Kidney capillary endothelial cell (primary cell): ENCODE results near the gene ASTN2.
"Not testable (repeated sequence)": the region's sequence is repeated elsewhere in the genome, so short reads cannot be mapped to it uniquely, and the experiment has no call there.

Experiments used
- DNase-seq: peaks from one replicate; pipeline ENCODE4 v3.0.0-alpha.2; 2018; ENCODE audit warnings: low spot score

ASTN2 gene

DNA sequence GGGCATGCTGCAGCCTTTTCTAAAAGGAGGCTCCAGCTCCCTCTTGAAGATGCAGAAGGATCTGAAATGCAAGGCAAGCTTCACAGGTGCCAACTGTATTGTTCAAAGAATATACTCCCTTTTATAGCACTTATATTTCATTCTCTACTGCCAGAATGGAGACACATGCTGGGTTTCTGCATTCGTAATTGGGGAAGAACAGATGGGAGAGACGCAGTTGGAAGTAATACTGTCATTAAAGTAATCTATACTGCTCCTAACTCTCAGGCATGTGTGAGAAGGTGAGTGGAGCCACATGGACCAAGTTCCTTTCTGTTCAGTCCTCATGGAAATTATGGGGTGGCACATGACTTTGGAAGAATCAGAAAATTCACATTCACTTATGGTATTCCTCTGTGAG lies 501.3 kb downstream of the ASTN2 start:
- no peak for DNase-seq

DNA sequence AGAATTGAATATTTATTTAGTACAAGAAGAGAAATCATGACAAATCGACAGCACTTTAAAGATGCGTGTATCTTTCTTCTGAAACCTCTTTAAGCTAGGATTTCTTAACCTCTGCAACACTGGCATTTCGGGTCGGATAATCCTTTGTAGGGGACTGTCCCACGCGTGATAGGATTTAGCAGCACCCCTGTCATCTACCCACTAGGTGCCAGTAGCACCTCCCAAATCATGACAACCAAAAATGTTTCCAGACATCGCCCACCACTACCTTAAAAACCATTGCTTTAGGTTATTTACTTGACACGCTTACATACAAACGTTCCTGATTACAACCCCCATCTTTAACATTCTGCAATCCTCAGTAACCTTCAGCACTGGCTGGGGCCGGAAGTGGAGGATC lies 504.7 kb downstream of the ASTN2 start:
- no peak for DNase-seq

DNA sequence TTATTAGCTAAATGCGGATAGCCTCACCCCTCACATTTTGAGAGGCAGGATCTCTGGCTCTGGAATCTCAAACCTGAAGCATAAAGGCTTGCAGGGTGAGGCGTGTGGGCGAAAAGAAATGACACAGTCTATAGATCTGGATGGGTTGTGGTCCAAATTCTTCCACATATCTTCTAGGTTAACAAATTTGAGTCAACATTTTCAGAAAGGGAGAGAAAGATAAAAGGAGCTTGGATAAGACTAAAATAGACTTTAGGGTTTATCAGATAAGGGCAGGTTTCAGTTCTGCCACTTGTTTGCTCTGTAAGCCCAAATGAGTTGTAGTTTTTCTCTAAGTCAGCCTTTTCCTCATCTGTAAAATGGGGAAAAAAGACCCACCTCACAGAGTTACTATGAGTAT lies 506.9 kb downstream of the ASTN2 start:
- no peak for DNase-seq

DNA sequence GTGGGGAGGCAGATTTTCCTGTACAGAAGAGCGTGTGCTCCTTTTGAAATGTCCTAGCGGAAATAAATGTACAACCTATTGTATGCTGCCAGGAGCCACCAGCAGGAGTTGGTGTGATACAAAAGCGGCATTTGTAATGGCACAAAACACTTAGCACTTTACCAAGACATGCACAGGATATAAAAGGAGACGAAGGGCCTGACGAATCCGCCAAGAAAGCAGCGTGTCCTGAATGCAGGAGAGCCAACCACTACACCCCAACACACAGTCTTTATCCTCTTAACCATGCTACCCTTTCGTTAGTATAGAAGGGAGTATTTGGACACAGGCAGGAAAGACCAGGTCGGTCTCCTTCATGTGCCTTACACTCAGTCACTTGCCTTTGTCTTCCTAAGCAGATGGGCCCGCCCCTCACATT lies 509.7 kb downstream of the ASTN2 start:
- no peak for DNase-seq

DNA sequence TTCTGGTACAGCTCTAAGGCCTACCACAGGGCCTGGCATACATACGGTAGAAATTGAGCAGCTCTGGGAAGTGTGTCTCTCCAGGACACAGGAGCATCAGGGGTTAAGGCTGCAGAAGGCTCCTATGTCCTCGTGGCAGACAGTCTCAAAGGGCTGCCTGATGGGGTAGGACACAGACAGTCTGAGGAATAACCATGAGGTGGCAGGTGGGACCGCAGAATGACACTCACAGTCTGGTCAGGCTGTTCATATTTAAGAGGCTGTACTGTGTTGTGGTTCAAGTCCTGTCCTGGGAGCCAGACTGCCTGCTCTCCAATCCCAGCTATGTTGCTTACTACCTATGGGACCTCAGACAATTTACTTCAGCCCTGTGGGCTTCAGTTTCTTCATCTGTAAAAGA lies 510.7 kb downstream of the ASTN2 start:
- DNase-seq, result no peak

DNA sequence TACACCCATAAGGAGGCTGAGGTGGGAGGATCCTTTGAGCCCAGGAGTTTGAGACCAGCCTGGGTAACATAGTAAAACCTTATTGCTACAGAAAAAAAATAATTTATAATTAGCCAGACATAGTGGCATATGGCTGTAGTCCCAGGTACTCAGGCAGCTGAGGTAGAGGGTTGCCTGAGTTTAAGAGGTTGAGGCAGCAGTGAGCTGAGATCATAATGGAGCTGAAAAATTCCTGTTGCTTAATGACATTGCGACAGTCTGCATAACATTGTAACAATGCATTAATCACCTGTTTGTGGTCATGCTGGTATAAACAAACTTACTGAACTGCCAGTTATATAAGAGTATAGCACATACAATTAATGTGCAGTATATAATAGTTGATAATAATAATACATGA lies 513.6 kb downstream of the ASTN2 start:
- no peak for DNase-seq

DNA sequence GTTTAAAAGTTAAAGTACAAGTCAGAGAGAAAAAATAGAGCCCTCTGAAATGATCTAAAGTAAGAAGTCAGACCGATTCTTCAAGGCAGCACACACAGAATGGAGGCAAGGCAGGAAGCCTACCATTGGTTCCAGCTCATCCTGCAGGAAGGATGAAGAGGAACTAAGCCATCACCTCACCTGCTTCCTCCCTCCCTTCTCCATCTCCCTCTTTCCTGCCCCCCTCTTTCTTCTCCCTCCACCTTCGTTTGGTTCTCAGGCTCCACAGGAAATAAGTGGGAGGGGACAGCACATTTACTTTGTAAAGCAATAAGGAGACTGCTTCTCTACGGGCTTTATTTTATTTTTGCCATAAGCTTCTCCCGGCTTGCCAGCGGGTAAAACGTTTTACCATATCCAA lies 514.3 kb downstream of the ASTN2 start:
- no peak for DNase-seq

DNA sequence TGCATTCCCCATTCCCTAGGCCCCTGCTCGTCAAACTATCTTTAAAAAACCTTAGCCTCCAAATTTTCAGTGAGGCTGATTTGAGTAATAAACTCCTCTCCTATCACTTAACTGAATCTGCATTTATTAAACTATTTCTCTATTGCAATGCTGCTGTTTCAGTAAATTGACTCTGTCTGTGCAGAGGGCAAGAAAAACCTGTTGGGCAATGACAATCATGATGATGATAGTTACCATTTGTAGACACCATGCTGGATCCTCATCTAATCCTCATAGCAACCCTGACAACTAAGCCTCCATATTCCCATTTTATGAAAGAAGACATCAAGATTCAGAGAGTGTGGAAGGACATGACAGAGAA lies 514.9 kb downstream of the ASTN2 start:
- no peak for DNase-seq

DNA sequence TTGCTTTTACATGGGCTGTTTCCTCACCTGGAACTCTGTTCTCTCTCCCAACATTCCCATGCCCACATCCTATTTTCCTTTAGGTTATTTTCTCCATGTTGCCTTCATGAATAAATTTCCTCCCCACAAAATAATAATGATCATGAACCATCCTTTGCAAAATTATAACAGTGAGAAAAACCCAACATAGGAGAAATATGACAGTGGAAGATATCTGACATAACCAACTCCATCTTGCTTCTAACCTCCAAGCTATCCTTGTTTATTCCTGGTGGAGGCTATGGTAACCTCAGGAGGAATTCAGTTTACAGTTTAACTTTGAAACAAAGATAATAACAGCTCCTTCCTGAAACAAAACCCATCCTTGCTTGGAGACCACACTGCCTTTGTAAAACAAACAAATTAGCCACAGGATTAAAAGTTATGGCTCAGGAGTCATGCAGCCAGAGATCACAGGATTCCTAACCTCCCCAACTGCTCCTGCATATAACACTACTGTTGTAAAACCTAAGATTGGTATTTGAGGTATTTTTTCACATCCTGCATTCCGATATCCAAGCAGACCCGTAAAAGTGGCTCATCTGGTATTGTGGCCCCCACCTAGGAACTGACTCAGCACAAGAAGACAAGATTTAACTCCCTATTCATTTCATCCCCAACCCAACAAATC lies 515.4 kb downstream of the ASTN2 start:
- no peak for DNase-seq

DNA sequence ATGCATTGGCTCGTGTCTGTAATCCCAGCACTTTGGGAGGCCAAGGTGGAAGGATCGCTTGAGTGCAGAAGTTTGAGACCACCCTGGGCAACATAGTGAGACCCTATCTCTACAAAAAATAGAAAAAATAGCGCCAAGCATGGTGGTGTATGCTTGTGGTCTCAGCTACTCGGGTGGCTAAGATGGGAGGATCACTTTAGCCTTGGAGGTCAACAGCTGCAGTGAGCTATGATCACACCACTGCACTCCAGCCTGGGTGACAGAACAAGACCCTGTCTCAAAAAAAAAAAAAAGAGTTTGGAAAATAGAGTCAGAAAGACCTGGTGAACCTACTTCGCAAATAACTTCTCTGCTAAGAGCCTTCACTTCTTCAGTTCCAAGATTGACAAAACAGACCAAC lies 516.7 kb downstream of the ASTN2 start:
- DNase-seq, result not testable (repeated sequence)

DNA sequence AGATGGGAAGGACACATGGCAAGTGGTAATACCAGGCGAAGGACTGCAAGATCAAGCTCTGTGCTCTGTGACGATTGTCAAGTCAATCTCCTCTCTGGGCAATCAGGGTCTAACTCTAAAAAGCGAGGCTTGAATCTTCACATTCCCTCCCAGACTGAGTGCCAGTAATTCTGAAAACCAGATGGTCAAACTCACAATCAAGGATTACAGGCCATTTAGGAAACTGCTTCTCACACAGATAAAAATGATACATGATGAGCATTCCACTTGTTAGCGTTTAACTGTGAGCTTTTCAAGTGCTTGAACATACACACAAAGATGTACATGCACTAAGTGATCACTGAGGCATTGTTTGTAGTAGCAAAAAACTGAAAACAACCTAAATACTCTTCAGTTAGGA lies 517.7 kb downstream of the ASTN2 start:
- no peak for DNase-seq

DNA sequence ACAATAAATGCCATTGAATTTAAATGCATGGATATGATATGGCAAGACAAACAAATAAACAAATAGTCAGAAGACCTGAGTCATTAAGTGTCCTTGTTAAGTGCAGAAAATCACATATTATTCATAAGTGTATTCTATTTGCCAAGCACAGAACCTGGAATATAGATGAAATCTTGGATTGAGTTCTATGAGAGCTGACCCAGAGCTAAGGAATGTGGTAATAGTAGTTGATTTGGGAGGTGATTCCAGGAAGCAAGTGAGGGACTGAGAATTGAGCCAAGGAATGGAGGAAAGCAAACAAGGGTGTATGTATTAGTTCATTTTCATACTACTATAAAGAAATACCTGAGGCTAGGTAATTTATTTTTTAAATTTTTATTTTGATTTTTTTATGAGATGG lies 518.9 kb downstream of the ASTN2 start:
- no peak for DNase-seq

DNA sequence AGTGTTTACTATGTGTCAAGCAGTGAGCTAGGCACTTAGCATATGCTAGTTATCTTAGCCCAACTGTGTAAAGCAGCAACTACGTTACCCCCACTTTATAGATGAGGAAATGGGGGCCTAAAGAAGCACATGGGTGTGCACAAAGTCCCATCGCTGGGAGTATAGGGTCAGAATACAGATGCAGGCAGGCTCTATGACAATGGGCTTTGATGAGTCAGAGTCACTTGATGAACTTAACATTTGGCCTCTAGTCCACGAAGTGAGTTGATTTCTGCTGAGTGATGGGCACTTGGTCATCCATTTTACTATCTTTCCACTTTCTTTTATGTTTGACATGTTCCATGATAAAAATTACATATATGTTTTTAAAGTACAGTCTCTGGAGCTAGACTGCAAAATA lies 523.4 kb downstream of the ASTN2 start:
- no peak for DNase-seq

DNA sequence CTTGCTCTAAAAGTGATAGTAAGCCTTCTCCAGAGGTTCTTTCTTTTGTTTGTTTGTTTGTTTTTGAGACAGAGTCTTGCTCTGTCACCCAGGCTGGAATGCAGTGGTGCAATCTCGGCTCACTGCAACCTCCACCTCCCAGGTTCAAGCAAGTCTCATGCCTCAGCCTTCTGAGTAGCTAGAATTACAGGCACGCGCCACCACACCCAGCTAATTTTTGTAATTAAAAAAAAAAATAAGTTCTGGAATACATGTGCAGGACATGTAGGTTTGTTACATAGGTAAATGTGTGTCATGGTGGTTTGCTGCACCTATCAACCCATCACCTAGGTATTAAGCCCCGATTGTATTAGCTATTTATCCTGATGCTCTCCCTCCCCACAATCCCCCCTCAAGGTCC lies 526.4 kb downstream of the ASTN2 start:
- DNase-seq, result not testable (repeated sequence)

DNA sequence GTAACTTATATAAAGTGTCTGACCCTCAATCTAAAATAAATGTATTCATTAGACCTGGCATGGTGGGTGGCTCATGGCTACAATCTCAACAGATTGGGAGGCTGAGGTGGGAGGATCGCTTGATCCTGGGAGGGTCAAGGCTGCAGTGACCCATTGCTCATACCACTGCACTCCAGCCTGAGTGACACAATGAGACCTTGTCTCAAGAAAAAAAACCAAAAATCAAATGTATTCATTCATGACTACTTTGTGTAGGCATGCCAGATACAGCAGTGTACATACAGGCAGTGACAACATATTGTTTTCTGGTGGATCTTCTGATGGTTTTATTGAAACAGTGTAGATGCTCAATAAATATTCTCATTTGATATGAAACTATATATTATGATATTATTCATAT lies 526.8 kb downstream of the ASTN2 start:
- no peak for DNase-seq

DNA sequence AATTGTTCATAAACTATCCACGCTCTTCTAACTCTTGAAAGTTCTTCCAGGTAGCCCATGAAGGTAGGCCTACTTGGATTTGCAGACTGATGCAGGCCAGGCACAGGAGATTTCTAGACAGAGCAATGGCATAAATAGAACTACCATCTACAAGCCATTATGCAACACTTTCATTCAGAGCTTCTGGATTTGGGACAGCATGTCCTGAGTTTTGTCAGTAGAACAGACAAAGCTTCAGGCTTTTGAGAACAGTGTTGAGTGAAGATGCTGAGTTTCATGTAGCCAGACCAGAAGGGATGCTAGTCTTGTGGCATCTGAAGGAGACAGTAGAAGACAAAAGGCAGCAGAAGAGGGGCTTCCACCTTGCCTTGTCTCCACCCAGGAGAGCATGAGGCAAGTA lies 531.2 kb downstream of the ASTN2 start:
- no peak for DNase-seq

DNA sequence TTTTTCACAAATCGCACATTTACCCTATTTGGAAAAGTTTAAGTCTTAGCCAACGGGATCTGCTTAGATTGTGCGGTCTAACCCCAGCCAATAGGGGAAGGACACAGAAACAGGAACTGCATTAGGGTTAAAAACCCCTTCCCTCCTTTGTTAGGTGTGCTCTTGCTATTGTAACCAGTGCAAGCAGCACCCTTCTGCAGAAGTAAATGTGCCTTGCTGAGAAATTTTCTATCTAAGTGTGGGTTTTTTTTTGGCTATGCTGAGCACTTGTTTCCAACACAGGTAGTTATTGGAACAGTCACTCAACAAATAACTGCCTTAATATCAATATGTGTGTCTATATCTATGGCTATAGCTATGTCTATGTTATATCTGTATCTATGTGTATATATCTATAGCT lies 537.8 kb downstream of the ASTN2 start:
- DNase-seq, result no peak

DNA sequence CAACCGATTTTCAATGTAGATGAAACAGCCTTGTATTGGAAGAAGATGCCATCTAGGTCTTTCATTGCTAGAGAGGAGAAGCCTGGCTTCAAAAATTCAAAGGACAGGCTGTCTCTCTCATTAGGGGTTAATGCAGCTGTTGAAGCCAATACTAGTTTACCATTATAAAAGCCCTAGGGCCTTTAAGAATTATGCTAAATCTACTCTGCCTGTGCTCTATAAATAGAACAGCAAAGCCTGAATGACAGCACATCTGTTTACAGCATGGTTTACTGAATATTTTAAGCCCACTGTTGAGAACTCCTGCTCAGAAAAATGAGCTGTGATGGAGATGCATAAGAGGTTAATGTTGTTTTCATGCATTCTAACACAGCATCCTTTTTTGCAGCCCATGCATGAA lies 539.3 kb downstream of the ASTN2 start:
- DNase-seq, result no peak

DNA sequence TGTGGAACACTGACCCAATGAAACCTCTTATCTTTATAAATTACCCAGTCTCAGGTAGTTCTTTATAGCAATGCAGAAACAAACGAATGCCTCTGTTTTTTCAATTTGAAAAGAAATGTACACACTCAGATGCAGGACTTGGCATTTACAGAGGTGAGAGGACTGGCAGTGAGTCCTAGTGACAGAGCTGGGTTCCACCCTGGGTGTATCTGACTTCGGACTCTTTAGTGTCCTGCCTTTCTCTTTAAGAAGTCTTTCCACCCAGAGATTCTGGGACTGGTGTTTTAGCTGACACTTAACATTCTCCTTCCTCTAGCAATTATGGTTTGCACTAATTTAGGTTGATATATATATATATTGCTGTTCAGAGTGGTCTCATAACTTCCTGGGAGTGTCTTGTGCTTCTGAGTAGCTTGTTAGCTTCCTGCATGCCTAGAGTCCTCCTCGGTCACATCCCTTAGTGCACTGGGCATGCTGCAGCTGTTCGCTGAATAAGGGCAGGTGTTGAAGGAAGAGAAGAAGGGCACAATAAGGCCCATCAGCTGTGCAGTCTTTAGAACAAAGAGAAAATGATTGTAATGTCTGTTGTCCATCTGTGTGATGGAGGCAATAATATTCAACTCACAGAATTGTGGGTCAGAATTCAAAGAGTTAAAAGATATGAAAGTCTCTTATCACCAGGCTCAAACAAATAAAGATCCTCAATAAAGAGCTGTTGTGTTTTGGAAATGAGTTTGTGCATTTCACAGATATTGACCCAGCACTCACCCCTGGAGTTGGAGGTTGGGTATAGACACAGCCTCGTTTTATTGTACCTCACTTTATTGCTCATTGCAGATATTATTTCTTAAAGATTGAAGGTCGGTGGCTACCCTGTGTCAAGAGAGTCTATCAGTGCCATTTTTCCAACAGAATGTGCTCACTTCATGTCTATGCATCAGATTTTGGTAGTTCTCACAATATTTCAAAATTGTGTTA lies 540.6 kb downstream of the ASTN2 start:
- DNase-seq, result no peak

DNA sequence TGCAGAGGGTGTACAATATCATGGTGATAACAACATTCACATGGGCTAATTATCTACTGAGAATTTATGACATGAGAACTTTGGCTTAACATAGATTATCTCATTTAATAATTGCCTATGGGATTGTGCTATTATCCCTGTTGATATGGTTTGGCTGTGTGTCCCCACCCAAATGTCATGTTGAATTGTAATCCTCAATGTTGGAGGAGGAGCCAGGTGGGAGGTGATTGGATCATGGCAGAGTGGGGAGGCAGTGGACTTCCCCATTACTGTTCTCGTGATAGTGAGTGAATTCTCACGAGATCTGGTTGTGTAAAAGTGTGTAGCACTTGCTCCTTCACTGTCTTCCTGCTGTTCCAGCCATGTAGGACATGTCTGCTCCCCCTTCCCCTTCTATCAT lies 541.4 kb downstream of the ASTN2 start:
- DNase-seq, result no peak

DNA sequence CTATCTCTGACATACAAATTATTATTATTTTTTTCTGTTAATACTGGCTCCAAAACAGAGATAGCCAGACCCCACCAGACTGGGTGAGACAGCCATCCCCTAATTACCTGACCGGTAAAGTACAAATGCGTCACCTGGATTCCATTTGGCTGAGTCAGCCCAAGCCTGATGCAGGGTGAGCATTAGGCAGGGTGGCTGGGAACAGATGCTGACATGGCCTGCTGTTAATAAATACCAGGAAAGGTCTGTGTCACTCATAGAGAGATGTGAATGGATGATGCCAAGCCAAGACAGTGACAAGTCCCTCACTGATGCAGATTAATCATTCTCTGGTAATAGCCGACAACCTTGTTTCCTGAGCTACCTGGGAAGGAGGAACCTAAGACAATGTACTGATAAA lies 544.3 kb downstream of the ASTN2 start:
- DNase-seq, result no peak

DNA sequence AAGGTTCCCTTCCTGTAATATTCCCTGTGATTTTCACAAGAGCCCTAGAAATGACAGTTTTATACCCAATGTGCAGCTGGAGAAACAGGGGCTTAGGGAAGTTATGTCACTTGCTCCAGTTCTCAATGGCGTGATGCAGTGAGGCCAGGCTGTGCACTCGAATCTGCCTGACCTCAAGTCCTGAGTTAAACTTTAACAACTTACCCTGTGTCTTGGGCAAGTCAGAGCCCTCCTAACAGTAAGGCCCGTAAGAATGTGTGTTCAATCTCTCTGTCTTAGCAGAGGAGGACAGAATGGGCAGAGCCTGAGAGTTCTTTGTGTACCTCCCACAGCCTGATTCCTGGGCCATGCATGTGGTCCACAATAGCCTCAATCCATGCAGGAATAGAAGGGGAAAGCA lies 546.7 kb downstream of the ASTN2 start:
- DNase-seq, result no peak

DNA sequence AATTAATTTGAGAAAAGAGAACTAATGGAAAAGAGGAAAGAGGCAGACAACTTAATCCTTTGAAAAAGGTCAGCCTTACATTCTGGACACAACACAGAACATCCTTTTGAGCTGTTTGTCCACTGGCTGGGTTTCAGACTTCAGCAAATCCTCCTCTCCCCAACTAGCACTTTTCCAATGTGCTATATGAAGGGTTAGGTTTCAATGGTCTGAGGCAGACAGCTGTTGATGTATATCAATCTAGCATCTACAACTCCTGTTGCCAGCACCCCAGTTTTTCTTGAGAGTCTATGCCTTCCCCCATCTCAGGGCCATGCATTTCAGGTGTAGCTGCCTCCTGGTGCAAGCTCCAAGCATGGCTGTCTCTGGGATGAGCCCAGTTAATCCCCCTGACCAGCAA lies 553.5 kb downstream of the ASTN2 start:
- DNase-seq, result no peak
